Measurements from ENCODE around the gene CYFIP2. TPM values are rescaled to one million over a fixed set of nuclear protein-coding genes. Genes with fewer than 3 reads are reported as not detected.

CYFIP2 gene
- total RNA-seq, 2 donors from 2014 or later, result 29.3 to 33.4 TPM

- Mint-ChIP-seq H3K27me3 (ENCODE audit: insufficient read depth) (no peaks in the 10 kb centered on the region), H3K36me3 (ENCODE audit: low read depth) (peaks cover 5% of the 10 kb centered on the region), H3K27ac (no peak overlapping the region), H3K4me3 (no peak overlapping the region), H3K4me1 (no peaks in the 10 kb centered on the region), H3K9me3 (no peaks in the 10 kb centered on the region)
- TF ChIP-seq, protein P1, sequence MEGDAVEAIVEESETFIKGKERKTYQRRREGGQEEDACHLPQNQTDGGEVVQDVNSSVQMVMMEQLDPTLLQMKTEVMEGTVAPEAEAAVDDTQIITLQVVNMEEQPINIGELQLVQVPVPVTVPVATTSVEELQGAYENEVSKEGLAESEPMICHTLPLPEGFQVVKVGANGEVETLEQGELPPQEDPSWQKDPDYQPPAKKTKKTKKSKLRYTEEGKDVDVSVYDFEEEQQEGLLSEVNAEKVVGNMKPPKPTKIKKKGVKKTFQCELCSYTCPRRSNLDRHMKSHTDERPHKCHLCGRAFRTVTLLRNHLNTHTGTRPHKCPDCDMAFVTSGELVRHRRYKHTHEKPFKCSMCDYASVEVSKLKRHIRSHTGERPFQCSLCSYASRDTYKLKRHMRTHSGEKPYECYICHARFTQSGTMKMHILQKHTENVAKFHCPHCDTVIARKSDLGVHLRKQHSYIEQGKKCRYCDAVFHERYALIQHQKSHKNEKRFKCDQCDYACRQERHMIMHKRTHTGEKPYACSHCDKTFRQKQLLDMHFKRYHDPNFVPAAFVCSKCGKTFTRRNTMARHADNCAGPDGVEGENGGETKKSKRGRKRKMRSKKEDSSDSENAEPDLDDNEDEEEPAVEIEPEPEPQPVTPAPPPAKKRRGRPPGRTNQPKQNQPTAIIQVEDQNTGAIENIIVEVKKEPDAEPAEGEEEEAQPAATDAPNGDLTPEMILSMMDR (conservative IDR thresholded peaks at IDR 0.05), result no peak
- Histone ChIP-seq H3K4me1 (ENCODE audit: control insufficient read depth, insufficient read depth, low read length) (no peaks in the 10 kb centered on the region), H3K27ac (ENCODE audit: low read depth, low read length) (no peak overlapping the region), H3K27me3 (ENCODE audit: control insufficient read depth, insufficient read depth, low read length, poor library complexity, severe bottlenecking) (no peaks in the 10 kb centered on the region), H3K36me3 (ENCODE audit: control insufficient read depth, insufficient read depth, low read length) (no peaks in the 10 kb centered on the region), H3K4me3 (ENCODE audit: low read length) (no peak overlapping the region), H3K9me3 (ENCODE audit: control insufficient read depth, low read length) (no peaks in the 10 kb centered on the region), H3K9ac (ENCODE audit: extremely low read depth, low read length, poor library complexity, severe bottlenecking) (no peak overlapping the region)
- 82 to 93% methylated on average over 3 of the region's 3 CpGs for WGBS, 2 experiments (ENCODE audit: insufficient coverage in 1 of 2, insufficient read length in 1 of 2)
- no peak for DNase-seq
These were observed 70.5 kb downstream of the CYFIP2 start for GRCh38 chr5:157336423-157336744.

DNA sequence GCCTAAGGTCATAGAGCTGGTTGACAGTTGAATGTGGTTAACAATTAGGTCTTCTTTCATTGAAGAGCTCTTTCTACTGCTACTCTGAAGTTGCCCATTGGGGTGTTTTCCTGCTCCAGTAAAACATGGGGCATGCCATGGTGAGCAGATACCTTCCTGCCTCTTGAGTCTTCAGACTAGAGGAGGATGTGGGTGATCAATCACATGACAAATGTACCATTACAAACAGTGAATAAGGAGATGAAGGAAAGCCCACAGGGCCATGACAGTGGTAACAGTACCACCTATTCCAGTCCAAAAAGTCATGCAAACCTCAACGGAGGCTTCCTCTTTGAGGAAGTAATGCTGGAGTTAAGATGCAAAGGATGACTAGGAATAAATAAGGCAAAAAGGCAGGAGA is 73.5 kb downstream of the CYFIP2 start:
- Histone ChIP-seq H3K36me3 (ENCODE audit: control insufficient read depth, insufficient read depth, low read length) (no peaks in the 10 kb centered on the region), H3K4me3 (ENCODE audit: low read length) (no peak overlapping the region), H3K27ac (ENCODE audit: low read depth, low read length) (no peak overlapping the region), H3K27me3 (ENCODE audit: control insufficient read depth, insufficient read depth, low read length, poor library complexity, severe bottlenecking) (no peaks in the 10 kb centered on the region), H3K4me1 (ENCODE audit: control insufficient read depth, insufficient read depth, low read length) (no peaks in the 10 kb centered on the region), H3K9ac (ENCODE audit: extremely low read depth, low read length, poor library complexity, severe bottlenecking) (no peak overlapping the region), H3K9me3 (ENCODE audit: control insufficient read depth, low read length) (no peaks in the 10 kb centered on the region)
- Mint-ChIP-seq H3K4me3 (no peak overlapping the region), H3K27ac (no peak overlapping the region), H3K9me3 (no peaks in the 10 kb centered on the region), H3K4me1 (no peaks in the 10 kb centered on the region), H3K27me3 (ENCODE audit: insufficient read depth) (no peaks in the 10 kb centered on the region), H3K36me3 (ENCODE audit: low read depth) (peaks cover 7% of the 10 kb centered on the region)
- no peak for DNase-seq
- TF ChIP-seq, protein P1 (conservative IDR thresholded peaks at IDR 0.05), result no peak
- 91 to 100% methylated on average over 1 of the region's 1 CpG for WGBS, 2 experiments (ENCODE audit: insufficient coverage in 1 of 2, insufficient read length in 1 of 2)

DNA sequence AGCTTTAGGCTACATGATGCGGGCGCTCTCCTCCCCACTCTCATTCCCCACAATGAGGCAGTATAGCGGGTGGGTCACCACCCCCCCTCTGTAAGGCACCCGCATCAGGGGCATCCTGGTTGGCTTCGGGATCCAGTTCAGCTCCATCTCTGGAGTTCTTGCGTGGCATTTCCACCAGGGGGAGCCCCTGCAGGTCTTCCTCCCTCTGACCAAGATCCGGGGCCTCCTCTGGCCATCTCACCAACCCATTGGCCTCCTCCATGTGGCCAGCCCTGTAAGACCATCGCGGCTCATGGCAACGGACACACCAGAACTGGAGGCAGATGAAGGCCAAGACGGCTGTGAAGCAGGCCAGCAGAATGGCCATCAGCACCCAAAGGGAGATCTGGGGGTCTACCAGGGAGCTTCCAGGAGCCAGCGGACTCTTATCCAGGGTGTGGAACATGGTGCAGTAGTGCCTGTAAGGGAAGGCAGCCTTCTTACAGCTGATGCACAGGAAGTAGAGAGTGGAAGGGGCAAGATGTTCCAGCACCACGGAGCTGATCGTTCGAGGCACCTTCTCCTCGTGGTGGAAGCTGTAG is 77.0 kb downstream of the CYFIP2 start:
- Histone ChIP-seq H3K27me3 (ENCODE audit: control insufficient read depth, insufficient read depth, low read length, poor library complexity, severe bottlenecking) (no peaks in the 10 kb centered on the region), H3K36me3 (ENCODE audit: control insufficient read depth, insufficient read depth, low read length) (no peaks in the 10 kb centered on the region), H3K9ac (ENCODE audit: extremely low read depth, low read length, poor library complexity, severe bottlenecking) (no peak overlapping the region), H3K4me1 (ENCODE audit: control insufficient read depth, insufficient read depth, low read length) (no peaks in the 10 kb centered on the region), H3K9me3 (ENCODE audit: control insufficient read depth, low read length) (no peaks in the 10 kb centered on the region), H3K27ac (ENCODE audit: low read depth, low read length) (no peak overlapping the region), H3K4me3 (ENCODE audit: low read length) (no peak overlapping the region)
- peaks cover 18% of the 10 kb centered on the region for H3K27me3 Mint-ChIP-seq (ENCODE audit: insufficient read depth)
- no peaks in the 10 kb centered on the region for H3K9me3 Mint-ChIP-seq
- H3K4me3 Mint-ChIP-seq, result no peak overlapping the region
- no peaks in the 10 kb centered on the region for H3K4me1 Mint-ChIP-seq
- H3K27ac Mint-ChIP-seq, result no peak overlapping the region
- peak; percentile 81 for DNase-seq
- WGBS, 2 experiments (ENCODE audit: insufficient coverage in 1 of 2, insufficient read length in 1 of 2), result 88 to 89% methylated on average over 9 to 16 of the region's 16 CpGs
- TF ChIP-seq, protein P1 (conservative IDR thresholded peaks at IDR 0.05), result peak; percentile 77
- peaks cover 7% of the 10 kb centered on the region for H3K36me3 Mint-ChIP-seq (ENCODE audit: low read depth)
